ENCODE data around the gene SEM1. TPM values are rescaled to one million over a fixed set of nuclear protein-coding genes. Genes with fewer than 3 reads are reported as not detected.

The SEM1 gene
- total and polyA plus RNA-seq, 9 of the 15 experiments (the other 6 are each of a cell fraction or from before 2014, with no cell fraction given): 74.7 to 938 (median 454) TPM

- TF ChIP-seq MGA (IDR thresholded peaks at IDR 0.05) (peak; percentile 41), ZKSCAN3 (CRISPR knock-in tag; IDR thresholded peaks at IDR 0.05) (no peak), FOSL1 (tag; conservative IDR thresholded peaks at IDR 0.05) (peak; percentile 55), KLF6 (CRISPR knock-in tag; IDR thresholded peaks at IDR 0.05; ENCODE audit: borderline replicate concordance) (no peak), TCF3 (CRISPR knock-in tag; IDR thresholded peaks at IDR 0.05) (peak; percentile 30; the same call in 1 of the 2 replicates), SNIP1 (IDR thresholded peaks at IDR 0.05; ENCODE audit: low read depth) (peak; percentile 87), ZNF644 (tag; IDR thresholded peaks at IDR 0.05; ENCODE audit: low read depth) (no peak), ZNF212 (CRISPR knock-in tag; IDR thresholded peaks at IDR 0.05) (no peak), TCF7L2 (IDR thresholded peaks at IDR 0.05; ENCODE audit: low read depth, low read length) (no peak), PPARD (CRISPR knock-in tag; IDR thresholded peaks at IDR 0.05) (no peak), ZNF668 (CRISPR knock-in tag; IDR thresholded peaks at IDR 0.05) (no peak), ZNF165 (CRISPR knock-in tag; IDR thresholded peaks at IDR 0.05; ENCODE audit: borderline replicate concordance) (no peak), GTF2F1 (IDR thresholded peaks at IDR 0.05; ENCODE audit: low read depth, low read length) (0 out of 2 replicates have a peak, but pooled peaks have one; percentile 43), BRF1 (IDR thresholded peaks at IDR 0.05; ENCODE audit: borderline replicate concordance, extremely low read depth, insufficient read length) (no peak), ATF6 (CRISPR knock-in tag; IDR thresholded peaks at IDR 0.05) (peak; percentile 78; the same call in 1 of the 2 replicates)
These were observed at the start of gene SEM1 (continued) for GRCh38 chr7:96709381-96710228.
